GDM1 (cell line): ENCODE results near the gene ADSL.

Source experiments
- DNase-seq: peaks from one replicate; lab custom pipeline; 2025; lab: John Stamatoyannopoulos, UW

The ADSL gene

GRCh38 chr22:40405178-40406062, 59.1 kb downstream of the ADSL start:
- DNase-seq: no peak

DNA sequence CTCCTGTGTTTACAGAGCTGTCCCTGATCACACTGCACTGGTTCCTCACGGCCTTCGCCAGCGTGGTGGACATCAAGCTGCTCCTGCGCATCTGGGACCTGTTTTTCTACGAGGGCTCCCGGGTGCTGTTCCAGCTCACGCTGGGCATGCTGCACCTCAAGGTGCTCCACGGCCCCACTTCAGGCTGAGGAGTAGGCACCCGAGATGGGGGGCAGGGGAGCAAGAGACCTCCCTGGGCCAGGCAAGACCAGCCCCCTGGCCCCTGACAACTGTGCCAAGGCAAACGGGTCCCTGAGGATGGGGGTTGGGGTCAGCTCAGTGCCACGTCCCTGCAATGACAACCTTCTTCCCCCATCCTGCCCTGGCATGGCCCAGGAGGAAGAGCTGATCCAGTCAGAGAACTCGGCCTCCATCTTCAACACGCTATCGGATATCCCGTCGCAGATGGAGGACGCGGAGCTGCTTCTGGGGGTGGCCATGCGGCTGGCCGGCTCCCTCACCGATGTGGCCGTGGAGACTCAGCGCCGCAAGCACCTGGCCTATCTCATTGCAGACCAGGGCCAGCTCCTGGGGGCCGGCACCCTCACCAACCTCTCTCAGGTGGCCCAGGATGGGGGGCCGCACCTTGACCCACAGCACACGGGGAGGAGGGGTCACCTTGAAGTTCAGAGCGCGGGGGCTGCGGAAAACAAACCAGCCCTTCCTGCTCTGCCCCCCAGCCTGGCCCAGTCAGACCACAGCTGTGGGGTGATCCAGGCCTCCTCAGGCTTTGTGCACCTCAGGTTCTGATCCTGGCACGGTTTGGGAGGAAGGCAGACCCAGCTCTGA, 60.0 kb downstream of the ADSL start:
- no peak for DNase-seq

DNA sequence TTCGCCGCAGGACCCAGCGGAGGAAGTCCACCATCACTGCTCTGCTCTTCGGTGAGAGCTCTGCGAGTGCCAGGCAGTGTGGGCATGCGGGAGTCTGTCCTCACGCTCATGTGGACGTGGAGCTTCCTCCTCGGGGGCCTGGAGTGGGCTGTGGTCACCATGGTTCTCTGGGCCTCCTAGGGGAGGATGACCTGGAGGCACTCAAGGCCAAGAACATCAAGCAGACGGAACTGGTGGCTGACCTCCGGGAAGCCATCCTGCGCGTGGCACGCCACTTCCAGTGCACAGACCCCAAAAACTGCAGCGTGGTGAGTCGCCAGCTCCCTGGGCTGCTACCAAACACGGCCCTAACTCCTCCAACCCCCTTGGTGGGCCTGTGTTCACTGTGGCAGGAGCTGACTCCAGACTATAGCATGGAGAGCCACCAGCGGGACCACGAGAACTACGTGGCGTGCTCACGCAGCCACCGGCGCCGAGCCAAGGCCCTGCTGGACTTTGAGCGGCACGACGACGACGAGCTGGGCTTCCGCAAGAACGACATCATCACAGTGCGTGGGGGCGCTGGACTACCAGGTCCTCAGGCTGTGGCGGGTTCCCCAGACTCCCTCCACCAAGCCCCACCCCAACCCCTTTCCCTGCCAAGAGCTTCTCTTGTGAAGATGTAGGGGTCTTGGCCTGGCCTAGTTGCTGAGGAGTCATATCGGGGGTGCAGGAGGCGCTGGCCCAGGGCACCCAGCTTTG, 60.9 kb downstream of the ADSL start:
- no peak for DNase-seq

DNA sequence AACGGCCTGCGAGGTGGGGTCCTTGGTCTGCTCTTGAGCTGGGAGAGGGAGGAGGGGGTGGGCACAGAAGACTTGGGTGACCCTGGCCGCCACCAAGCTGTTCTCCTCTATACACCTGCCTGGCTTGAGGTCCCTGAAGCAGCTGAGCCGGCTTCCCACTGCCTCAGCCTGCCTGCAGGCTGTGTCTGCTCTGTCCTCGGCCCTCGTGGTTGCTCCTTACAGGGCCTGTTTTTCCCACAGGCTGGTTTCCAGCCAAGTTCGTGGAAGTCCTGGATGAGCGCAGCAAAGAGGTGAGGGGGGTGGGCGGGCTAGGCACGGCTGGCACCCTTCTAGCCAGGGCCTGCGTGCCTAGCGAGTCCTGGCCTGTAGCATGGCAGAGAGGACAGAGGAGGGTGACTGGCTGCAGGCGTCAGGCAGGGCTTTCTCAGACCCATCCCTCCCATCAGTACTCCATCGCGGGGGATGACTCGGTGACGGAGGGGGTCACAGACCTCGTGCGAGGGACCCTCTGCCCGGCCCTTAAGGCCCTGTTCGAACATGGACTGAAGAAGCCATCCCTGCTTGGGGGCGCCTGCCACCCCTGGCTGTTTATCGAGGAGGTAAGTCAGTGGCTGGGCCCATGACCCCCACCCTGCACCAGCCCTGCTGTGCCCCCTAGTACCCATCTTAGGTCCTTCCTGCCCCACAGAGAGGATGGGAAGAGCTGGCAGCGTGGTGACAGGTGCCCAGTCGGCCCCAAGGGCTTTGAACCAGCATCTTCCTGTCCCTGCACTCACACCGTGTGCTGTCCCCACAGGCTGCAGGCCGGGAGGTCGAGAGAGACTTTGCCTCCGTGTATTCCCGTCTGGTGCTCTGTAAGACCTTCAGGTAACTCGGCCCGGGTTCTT, 61.8 kb downstream of the ADSL start:
- DNase-seq: no peak

DNA sequence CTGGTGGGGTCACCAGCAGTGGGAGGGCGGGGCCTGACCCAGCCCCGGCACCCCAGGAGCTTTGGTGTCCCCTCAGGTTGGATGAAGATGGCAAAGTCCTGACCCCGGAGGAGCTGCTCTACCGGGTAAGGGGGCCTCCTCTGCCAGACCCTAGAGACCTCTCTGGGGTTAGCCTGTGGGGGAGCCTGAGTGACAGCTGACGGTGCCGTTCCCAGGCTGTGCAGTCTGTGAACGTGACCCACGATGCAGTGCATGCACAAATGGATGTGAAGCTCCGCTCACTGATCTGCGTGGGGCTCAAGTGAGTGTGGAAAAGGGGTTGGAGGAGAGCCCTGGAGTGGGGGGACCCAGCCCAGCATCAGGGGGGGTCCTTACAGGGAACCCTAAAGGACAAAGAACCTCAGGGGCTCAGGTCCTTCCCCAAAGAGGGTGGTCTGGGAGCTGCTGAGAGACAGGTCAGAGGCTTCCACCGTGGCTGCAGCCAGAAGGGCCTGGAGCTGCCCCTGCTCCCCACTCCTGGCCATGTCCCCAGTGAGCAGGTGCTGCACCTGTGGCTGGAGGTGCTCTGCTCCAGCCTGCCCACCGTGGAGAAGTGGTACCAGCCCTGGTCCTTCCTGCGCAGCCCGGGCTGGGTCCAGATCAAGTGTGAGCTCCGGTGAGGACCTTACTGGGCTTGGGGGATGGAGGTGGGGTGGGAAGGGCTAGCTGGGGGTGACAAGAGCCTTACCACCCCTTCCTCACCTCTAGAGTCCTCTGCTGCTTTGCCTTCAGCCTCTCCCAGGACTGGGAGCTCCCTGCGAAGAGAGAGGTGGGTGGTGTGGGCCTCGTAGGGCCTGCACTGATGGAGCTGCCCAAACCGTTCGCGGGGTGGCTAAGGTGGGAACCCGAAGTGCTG, 62.7 kb downstream of the ADSL start:
- DNase-seq: no peak

DNA sequence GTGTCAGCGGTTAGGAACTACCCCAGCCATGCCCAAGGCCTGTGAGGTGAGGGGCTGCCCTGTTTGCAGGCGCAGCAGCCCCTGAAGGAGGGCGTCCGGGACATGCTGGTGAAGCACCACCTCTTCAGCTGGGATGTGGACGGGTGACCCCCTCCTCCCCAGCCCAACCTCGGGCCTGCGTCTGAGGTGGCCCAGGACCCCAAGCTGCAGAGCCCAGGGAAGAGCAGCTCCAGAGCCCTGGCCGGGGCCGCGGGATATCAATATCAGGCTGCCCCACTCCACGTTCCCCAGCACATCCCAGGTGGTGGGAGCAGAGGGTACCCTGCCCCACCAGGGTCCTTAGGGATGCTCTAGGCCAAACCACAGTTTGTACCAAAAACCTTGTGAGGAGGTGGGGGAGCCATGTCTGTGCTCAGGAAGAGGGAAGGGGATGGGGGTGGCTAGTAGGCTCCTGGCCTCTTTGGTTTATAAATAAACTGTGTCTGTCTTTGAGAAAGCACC, 63.4 kb downstream of the ADSL start:
- DNase-seq: no peak

- no peak for DNase-seq
Measured at GRCh38 chr22:40410272-40410671, 64.0 kb downstream of the ADSL start.

DNA sequence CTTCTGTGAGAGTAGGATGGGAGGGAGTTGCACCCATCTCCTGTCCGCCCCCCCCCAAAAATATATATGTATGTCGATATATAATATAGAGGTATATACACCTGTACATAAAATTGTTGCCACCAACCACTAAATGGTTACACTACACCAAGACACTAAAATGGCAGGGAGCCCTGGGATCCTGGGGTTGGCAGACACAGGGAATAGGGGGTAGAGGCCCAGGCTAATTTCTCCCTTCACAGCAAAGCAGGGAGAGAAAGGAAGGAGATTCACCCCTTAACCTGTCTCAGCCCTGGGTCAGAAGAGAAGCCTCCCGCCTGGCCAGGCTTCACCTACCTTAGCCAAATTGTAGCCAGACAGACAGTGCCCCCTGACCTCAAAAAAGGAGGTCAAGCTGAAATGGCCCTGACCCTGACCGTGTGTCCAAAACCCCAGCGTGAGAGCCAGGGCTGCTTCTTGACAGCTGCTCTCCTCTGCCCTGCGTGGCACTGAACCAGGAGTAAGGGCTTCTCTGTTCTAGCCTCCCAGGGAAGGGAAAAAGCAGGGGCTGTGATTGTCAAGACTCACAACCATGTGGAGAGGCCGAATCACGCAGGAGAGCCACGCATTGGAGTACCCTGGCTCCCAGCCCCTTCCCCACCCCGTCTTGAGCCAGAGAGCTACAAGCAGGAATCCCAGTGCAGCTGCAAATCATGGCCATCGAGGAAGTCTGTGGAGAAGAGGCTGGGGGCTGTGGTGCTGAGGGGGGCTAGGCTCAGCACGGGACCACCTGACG, 64.6 kb downstream of the ADSL start:
- no peak for DNase-seq

GRCh38 chr22:40411506-40411861, 65.2 kb downstream of the ADSL start:
- DNase-seq: no peak

GRCh38 chr22:40412441-40412840, 66.1 kb downstream of the ADSL start:
- no peak for DNase-seq

GRCh38 chr22:40413873-40414272, 67.6 kb downstream of the ADSL start:
- no peak for DNase-seq

DNA sequence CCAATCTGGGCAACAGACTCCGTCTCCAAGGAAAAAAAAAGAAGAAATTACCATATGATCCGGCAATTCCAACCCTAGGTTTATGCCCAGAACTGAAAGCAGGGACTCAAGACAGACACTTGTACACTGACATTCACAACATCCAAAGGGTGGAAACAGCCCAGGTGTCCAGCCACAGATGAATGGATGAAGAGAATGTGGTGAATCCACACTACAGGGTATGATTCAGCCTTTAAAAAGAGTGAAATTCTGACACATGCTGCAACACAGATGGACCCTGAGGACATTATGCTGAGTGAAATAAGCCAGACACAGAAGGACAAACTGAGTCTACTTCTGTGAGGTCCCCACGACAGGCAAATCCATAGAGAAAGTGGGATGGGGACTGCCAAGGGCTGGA, 68.0 kb downstream of the ADSL start:
- no peak for DNase-seq

- DNase-seq: no peak
Measured at GRCh38 chr22:40414838-40415505, 68.7 kb downstream of the ADSL start.

- DNase-seq: peak; percentile 25
Measured at GRCh38 chr22:40415531-40416266, 69.4 kb downstream of the ADSL start.

GRCh38 chr22:40416267-40416570, 69.9 kb downstream of the ADSL start:
- DNase-seq: no peak

DNA sequence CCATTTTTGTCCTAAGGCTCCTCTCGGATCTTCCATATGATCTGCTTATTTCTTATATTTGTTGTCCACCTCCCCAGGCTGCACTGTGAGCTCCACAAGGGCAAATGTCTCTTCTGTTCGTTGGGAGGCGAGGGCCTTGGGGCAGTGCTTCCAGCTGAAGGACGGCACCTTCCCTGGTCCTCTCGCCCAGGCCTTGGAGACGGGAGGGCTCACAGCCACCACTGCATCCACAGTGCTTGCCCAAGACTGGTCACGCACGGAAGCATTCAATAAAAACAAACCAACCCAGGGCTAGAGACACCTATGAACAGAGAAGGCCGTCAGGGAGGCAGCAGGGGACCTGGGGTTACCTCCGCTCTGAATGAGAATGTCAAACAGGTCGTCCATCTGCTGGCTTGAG, 70.3 kb downstream of the ADSL start:
- DNase-seq: no peak

- DNase-seq: no peak
Measured at GRCh38 chr22:40417041-40417440, 70.7 kb downstream of the ADSL start.

GRCh38 chr22:40417881-40418280, 71.6 kb downstream of the ADSL start:
- no peak for DNase-seq
